Keratinocyte (primary cell): Measurements from ENCODE around the gene HS3ST3B1. TPM values are rescaled to one million over a fixed set of nuclear protein-coding genes. Genes with fewer than 3 reads are reported as not detected.

Source experiments
- DNase-seq: peaks from one replicate; pipeline ENCODE4 v3.0.0-alpha.2; 2011; ENCODE audit warnings: low read depth, missing footprints, low spot score
- FAIRE-seq: peaks from 2 replicates; lab custom pipeline; 2011; peaks lifted over from hg19 to GRCh38; lab: Jason Lieb, UNC
- H2AFZ ChIP-seq: 2 replicates; pipeline ENCODE4 v1.6.0; 2012; ENCODE audit warnings: low read length, control low read depth, inconsistent platforms; ENCODE audit not compliant: control insufficient read depth
- H3K27ac ChIP-seq: 2 replicates; pipeline ENCODE4 v1.5.1; 2011; ENCODE audit warnings: low read length; ENCODE audit not compliant: control insufficient read depth, insufficient read depth
- H3K27me3 ChIP-seq: 3 replicates; pipeline ENCODE4 v1.6.0; 2011; ENCODE audit warnings: low read length; ENCODE audit not compliant: control insufficient read depth, insufficient read depth; ENCODE audit errors: extremely low read depth
- H3K36me3 ChIP-seq, 2 experiments: 2 replicates in 1 of 2; 3 replicates in 1 of 2; pipeline ENCODE4 v1.5.1; 2011; ENCODE audit warnings: low read length in 2 of 2, mild to moderate bottlenecking in 1 of 2; ENCODE audit not compliant: control insufficient read depth in 2 of 2, insufficient read depth in 2 of 2; ENCODE audit errors: extremely low read depth in 1 of 2
- H3K4me1 ChIP-seq: 3 replicates; pipeline ENCODE4 v1.5.1; 2011; ENCODE audit warnings: low read length; ENCODE audit not compliant: control insufficient read depth, insufficient read depth; ENCODE audit errors: extremely low read depth
- H3K4me2 ChIP-seq: 3 replicates; pipeline ENCODE4 v1.6.0; 2011; ENCODE audit warnings: low read depth, low read length; ENCODE audit not compliant: control insufficient read depth, insufficient read depth; ENCODE audit errors: extremely low read depth
- H3K4me3 ChIP-seq, 3 experiments: fragments of 200-600 bp in 1 of 3; sonication (generic) in 1 of 3; 2 replicates in 2 of 3; 3 replicates in 1 of 3; pipeline ENCODE4 v1.5.1; 2011 to 2016; ENCODE audit warnings: low read length in 3 of 3, mild to moderate bottlenecking in 3 of 3, control low read depth in 2 of 3, inconsistent platforms in 1 of 3, low read depth in 1 of 3, mixed read lengths in 1 of 3, mixed run types in 1 of 3, moderate library complexity in 1 of 3; ENCODE audit not compliant: control insufficient read depth in 2 of 3, insufficient read depth in 2 of 3; ENCODE audit errors: extremely low read depth in 1 of 3
- H3K79me2 ChIP-seq: 2 replicates; pipeline ENCODE4 v1.6.0; 2012; ENCODE audit warnings: low read length; ENCODE audit not compliant: control insufficient read depth, insufficient read depth
- H3K9ac ChIP-seq: 3 replicates; pipeline ENCODE4 v1.6.0; 2011; ENCODE audit warnings: low read length; ENCODE audit not compliant: control insufficient read depth, insufficient read depth; ENCODE audit errors: extremely low read depth
- H3K9me1 ChIP-seq: 3 replicates; pipeline ENCODE4 v1.6.0; 2011; ENCODE audit warnings: low read length; ENCODE audit not compliant: control insufficient read depth, insufficient read depth; ENCODE audit errors: extremely low read depth
- H3K9me3 ChIP-seq: 2 replicates; pipeline ENCODE4 v1.5.1; 2012; ENCODE audit warnings: low read depth, low read length; ENCODE audit not compliant: control insufficient read depth
- H4K20me1 ChIP-seq: 3 replicates; pipeline ENCODE4 v1.6.0; 2011; ENCODE audit warnings: low read length; ENCODE audit not compliant: control insufficient read depth, insufficient read depth; ENCODE audit errors: extremely low read depth
- EZH2 ChIP-seq: IDR thresholded peaks from one replicate; pipeline ENCODE4 v1.6.1; 2012; ENCODE audit warnings: inconsistent platforms, mild to moderate bottlenecking, low read length, moderate library complexity
- dilution Hi-C: fragments of 300-500 bp; cut with MboI; formaldehyde crosslinking; loops from one replicate; pipeline ENCODE4 v1.7.0; 2020; ENCODE audit warnings: low sequenced_read_pairs; ENCODE audit not compliant: extremely low pct_ligation_motif_present
- polyA plus RNA-seq, 5 experiments: library from polyadenylated mRNA; depleted of rRNA in 3 of 5; stranded (reverse) in 3 of 5; stranded (forward) in 1 of 5; unstranded in 1 of 5; fragments of >200 nt; gene quantifications; 1 replicate in 1 of 5; 2 replicates in 3 of 5; 3 replicates in 1 of 5; pipeline versions ENCODE4 v1.2.1 to v1.2.3, GENCODE V29; 2011 to 2012; ENCODE audit warnings: missing spikeins in 2 of 5, low read depth in 1 of 5, low replicate concordance in 1 of 5
- TF ChIP-seq, protein P1 (sequence below), 3 experiments: IDR thresholded peaks in 1 of 3; conservative IDR thresholded peaks in 1 of 3; optimal IDR thresholded peaks in 1 of 3; 2 replicates in 2 of 3; 3 replicates in 1 of 3; pipeline versions ENCODE3 to v1.5.1; 2011; ENCODE audit warnings: low read length in 3 of 3, mild to moderate bottlenecking in 3 of 3, moderate library complexity in 2 of 3, control low read depth in 1 of 3, inconsistent platforms in 1 of 3; ENCODE audit not compliant: insufficient read depth in 2 of 3; ENCODE audit errors: extremely low read depth in 1 of 3

HS3ST3B1 gene
- polyA plus RNA-seq, 1 donor (not counting 4 experiments of a cell fraction or from before 2014, with no cell fraction given) = 3.9 TPM

DNA sequence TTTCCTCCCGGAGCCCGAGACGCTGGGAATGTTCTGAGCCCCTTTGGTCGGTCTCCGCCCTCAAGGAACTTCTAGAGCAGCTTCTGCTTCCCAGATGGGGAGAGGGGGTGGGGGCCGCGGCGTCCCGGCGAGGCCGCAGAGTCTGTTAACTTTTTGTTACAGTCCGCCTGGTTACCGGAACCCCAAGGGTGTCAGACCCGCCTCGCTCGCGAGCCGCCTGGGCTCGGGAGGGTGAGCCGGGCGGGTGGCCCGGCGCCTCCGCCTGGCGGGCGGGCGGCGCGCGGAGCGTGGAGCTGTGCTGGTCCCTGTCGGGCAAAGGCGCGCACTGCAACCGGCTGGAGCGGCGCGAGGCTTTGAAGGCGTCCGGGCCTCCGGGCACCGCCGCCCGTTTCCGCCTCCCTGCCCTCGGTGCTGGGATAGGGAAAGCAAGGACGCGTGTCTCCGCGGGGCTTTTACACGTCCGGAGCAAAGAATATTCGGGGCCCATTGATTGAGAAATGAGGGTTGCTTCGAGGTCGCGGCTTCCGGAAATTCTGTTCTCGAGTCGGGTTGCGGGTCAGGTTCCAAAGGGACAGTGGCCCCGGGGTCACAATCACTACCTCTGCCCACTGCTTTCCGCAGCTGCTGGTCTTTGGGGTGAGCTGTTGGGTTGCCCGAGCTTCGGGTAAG is 1.7 kb downstream of the HS3ST3B1 start:
- H3K9ac ChIP-seq = peak overlapping the region; percentile 72
- no peaks in the 10 kb centered on the region for H3K36me3 ChIP-seq
- DNase-seq (no peak), FAIRE-seq (no peak)
- H3K9me3 ChIP-seq = no peaks in the 10 kb centered on the region
- H3K9me1 ChIP-seq = no peaks in the 10 kb centered on the region
- no peaks in the 10 kb centered on the region for H4K20me1 ChIP-seq
- H3K4me1 ChIP-seq = peaks cover 27% of the 10 kb centered on the region
- dilution Hi-C loops = no loop called here
- peak overlapping the region; percentile 81 for H3K4me2 ChIP-seq
- H2AFZ ChIP-seq = peak overlapping the region; percentile 94
- peak overlapping the region; percentile 61 to 91 (median 75) for H3K4me3 ChIP-seq
- peak overlapping the region; percentile 52 for H3K27ac ChIP-seq
- H3K27me3 ChIP-seq = peaks cover 53% of the 10 kb centered on the region
- peaks cover 56% of the 10 kb centered on the region for H3K79me2 ChIP-seq
- TF ChIP-seq EZH2 = no peak
- TF ChIP-seq, protein P1, sequence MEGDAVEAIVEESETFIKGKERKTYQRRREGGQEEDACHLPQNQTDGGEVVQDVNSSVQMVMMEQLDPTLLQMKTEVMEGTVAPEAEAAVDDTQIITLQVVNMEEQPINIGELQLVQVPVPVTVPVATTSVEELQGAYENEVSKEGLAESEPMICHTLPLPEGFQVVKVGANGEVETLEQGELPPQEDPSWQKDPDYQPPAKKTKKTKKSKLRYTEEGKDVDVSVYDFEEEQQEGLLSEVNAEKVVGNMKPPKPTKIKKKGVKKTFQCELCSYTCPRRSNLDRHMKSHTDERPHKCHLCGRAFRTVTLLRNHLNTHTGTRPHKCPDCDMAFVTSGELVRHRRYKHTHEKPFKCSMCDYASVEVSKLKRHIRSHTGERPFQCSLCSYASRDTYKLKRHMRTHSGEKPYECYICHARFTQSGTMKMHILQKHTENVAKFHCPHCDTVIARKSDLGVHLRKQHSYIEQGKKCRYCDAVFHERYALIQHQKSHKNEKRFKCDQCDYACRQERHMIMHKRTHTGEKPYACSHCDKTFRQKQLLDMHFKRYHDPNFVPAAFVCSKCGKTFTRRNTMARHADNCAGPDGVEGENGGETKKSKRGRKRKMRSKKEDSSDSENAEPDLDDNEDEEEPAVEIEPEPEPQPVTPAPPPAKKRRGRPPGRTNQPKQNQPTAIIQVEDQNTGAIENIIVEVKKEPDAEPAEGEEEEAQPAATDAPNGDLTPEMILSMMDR (optimal IDR thresholded peaks at IDR 0.05 in 1 of 3, IDR thresholded peaks at IDR 0.05 in 1 of 3, conservative IDR thresholded peaks at IDR 0.05 in 1 of 3; ENCODE audit: extremely low read depth in 1 of 3, insufficient read depth in 2 of 3, low read length in 3 of 3) = peak; percentile 73 to 80 (median 79)

DNA sequence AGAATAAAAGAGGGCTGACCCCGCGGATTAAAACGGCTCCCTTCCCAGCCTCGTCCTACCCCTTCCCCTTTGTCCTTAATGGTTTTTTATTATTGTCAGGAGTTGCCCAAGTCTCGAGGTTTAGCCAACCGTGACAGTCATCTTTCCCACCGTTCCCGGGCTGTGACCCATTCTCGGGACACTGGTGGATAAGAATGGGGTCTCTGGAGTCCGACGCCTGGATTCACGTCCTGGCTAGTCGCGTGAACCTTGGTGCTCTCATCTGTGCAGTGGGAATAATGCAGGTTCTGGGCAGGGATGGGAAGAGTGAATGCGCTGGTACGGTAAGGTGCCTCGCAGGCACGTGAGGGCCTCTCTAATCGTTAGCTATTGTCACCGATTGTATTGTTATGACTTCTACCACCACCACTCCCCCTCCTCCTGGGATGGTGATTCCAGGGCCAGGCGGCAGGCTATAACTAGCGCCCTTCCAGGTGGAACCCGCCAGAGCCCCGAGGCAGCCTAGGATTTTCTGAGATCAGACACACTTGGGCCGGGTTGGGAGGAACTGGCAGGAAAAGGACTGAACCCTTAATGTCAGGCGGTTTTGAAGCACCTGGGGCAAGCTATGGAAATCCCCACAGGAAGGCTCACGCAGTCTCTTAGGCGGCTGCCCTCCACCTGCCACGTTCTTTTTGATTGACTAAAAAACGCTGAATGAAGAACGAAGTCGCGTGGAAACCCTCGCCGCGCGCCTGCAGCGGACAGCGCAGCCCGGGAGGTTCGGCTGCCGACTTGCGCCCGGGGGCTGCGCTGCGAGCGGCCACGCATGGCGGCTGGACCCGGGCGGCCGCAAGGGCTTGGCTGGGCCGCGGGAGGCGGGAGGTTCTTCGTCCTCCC is 2.7 kb downstream of the HS3ST3B1 start:
- no peak for DNase-seq
- Histone ChIP-seq H3K79me2 (peaks cover 59% of the 10 kb centered on the region), H3K27me3 (peaks cover 42% of the 10 kb centered on the region), H2AFZ (peak overlapping the region; percentile 41), H3K9ac (peak overlapping the region; percentile 72), H3K9me1 (no peaks in the 10 kb centered on the region), H3K9me3 (no peaks in the 10 kb centered on the region), H4K20me1 (no peaks in the 10 kb centered on the region), H3K4me2 (peak overlapping the region; percentile 81), H3K36me3 (no peaks in the 10 kb centered on the region), H3K4me3 (peak overlapping the region; percentile 61 to 91 (median 75)), H3K4me1 (peaks cover 28% of the 10 kb centered on the region), H3K27ac (peak overlapping the region; percentile 48)
- no peak for FAIRE-seq
- dilution Hi-C loops = no loop called here
- TF ChIP-seq, protein P1 (optimal IDR thresholded peaks at IDR 0.05 in 1 of 3, IDR thresholded peaks at IDR 0.05 in 1 of 3, conservative IDR thresholded peaks at IDR 0.05 in 1 of 3; ENCODE audit: extremely low read depth in 1 of 3, insufficient read depth in 2 of 3, low read length in 3 of 3) = no peak
- TF ChIP-seq EZH2 = no peak
